MM.1S (cell line): Measurements from ENCODE around the gene ADGRL3.

ENCODE experiments used
- CTCF ChIP-seq: fragments of 300-600 bp; sonication (generic); IDR thresholded peaks from 2 replicates; pipeline ENCODE4 v1.5.1; 2016; ENCODE audit warnings: antibody characterized with exemption, low read length, mixed read lengths
- EZH2 ChIP-seq: fragments of 300-600 bp; sonication (generic); optimal IDR thresholded peaks from 2 replicates; pipeline ENCODE3; 2017; ENCODE audit warnings: low read depth, mild to moderate bottlenecking, antibody characterized with exemption, low read length, mixed read lengths

- TF ChIP-seq CTCF: no peak
- TF ChIP-seq EZH2: no peak
Observed at GRCh38 chr4:61273233-61273632, 73.1 kb downstream of the ADGRL3 start.
